ENCODE results near the gene TC2N.
"Not testable (repeated sequence)": the region's sequence is repeated elsewhere in the genome, so short reads cannot be mapped to it uniquely, and the experiment has no call there.

Gene TC2N

DNA sequence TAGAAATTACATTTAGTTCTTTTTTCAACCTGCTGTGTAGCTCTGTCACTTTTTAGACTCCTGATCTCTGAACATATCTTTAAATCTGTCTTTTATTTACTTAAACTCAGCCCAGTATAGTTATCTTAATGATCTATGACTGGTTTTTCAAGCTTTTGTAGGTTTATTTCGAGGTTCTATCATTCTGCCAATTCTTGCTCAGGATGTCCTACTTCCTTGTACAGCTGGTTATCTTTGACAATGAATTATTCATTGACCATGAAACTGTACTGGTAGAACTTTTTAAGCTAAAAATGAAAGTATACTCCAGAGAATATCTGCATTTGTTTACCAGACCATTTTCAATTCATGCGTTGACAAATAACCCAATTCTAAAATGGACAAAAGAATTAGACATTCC is 37.8 kb downstream of the TC2N start:
- H3K9ac ChIP-seq (ENCODE audit: low read depth, low read length): no peak overlapping the region
- H3K9me3 ChIP-seq (ENCODE audit: insufficient read depth, low read depth, low read length): peaks cover 9% of the 10 kb centered on the region
- no peak overlapping the region for H3K27ac ChIP-seq (ENCODE audit: low read depth, low read length)
- no peaks in the 10 kb centered on the region for H3K27me3 ChIP-seq (ENCODE audit: insufficient read depth, low read length)
- peaks cover 33% of the 10 kb centered on the region for H3K4me1 ChIP-seq (ENCODE audit: insufficient read depth, low read length)
- H3K4me3 ChIP-seq (ENCODE audit: low read length): no peak overlapping the region
- WGBS: 82% methylated on average over 2 of the region's 2 CpGs
- H3K36me3 ChIP-seq (ENCODE audit: insufficient read depth, low read length): no peaks in the 10 kb centered on the region

DNA sequence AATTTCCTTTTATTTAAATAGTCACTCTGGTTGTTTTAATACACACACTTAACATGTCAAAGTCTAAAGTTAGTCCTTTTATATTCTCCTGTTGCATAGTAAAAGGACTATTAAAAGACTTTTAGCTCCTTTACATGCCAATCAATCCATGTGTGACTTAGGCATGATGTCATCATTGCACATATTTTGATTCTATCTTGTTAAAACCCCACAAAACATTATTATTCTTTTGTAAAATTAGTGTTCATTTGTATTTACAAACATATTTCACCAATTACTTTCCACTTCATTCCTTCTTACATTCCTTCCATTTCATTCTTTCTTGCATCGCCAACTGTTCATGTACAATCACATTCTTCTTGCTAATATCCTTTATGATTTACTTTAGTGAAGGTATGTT is 39.6 kb downstream of the TC2N start:
- peaks cover 34% of the 10 kb centered on the region for H3K4me1 ChIP-seq (ENCODE audit: insufficient read depth, low read length)
- no peak overlapping the region for H3K27ac ChIP-seq (ENCODE audit: low read depth, low read length)
- no peak overlapping the region for H3K4me3 ChIP-seq (ENCODE audit: low read length)
- no peak overlapping the region for H3K9ac ChIP-seq (ENCODE audit: low read depth, low read length)
- no peaks in the 10 kb centered on the region for H3K27me3 ChIP-seq (ENCODE audit: insufficient read depth, low read length)
- peaks cover 9% of the 10 kb centered on the region for H3K9me3 ChIP-seq (ENCODE audit: insufficient read depth, low read depth, low read length)
- 100% methylated on average over 1 of the region's 1 CpG for WGBS
- H3K36me3 ChIP-seq (ENCODE audit: insufficient read depth, low read length): no peaks in the 10 kb centered on the region

DNA sequence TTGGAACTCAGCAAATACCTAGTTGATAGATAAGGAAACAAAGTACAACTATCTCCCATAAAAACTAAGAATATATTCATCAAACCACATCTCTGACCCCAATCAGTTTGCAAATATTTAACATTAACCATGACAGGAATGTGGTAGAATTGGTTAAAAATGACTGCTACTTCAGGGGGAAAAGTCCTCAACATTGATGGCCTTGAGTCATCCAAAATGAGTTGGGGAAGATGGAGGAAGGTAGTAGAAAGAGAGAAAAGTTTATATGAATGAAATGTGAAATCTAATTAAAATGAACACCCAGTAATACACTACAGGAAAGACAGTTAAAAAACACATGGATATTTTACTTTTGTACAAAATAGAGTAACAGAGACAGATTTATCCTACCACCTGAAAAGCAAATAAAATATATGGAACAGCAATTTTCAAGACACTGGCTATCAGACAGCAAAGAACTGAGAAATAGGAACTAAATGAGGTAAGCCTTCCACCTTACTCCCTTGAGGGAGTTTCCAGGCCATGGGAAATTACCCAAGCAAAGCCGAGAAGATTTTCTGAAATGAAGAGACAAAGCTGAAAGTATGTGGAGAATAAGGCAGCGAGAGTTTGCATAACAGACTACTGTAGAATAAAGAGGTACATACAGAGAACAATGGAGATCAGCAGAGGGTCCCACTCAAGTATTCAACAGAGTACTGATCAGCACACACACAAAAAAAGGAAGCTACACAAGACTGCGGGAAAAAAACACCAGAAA is 49.6 kb downstream of the TC2N start:
- WGBS: 69% methylated on average over 3 of the region's 3 CpGs
- H3K27ac ChIP-seq (ENCODE audit: low read depth, low read length): no peak overlapping the region
- H3K4me3 ChIP-seq (ENCODE audit: low read length): no peak overlapping the region
- H3K4me1 ChIP-seq (ENCODE audit: insufficient read depth, low read length): peaks cover 9% of the 10 kb centered on the region
- H3K9me3 ChIP-seq (ENCODE audit: insufficient read depth, low read depth, low read length): no peaks in the 10 kb centered on the region; the same call in 1 of the 2 replicates
- H3K36me3 ChIP-seq (ENCODE audit: insufficient read depth, low read length): no peaks in the 10 kb centered on the region
- no peaks in the 10 kb centered on the region for H3K27me3 ChIP-seq (ENCODE audit: insufficient read depth, low read length)
- H3K9ac ChIP-seq (ENCODE audit: low read depth, low read length): no peak overlapping the region

DNA sequence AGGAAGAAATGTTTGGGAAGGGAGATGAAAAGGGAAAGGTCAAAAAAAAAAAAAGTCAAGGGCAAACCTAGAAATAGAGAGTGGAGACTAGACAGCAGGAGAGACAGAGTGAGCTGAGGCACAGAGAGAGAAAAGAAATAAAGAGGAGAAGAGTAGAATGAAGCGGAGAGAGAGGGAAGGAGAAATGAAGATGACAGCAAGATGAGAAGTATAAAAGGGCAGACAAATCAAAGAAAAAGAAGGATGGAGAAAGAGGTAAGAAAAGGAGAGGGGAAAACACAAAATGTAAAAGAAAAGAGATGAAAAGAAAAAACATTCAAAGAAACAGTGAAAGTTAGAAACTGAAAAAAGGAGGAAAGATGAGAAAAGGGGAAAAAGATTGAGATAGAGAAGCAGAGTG is 53.0 kb downstream of the TC2N start:
- Histone ChIP-seq H3K27me3 (ENCODE audit: insufficient read depth, low read length) (no peaks in the 10 kb centered on the region), H3K36me3 (ENCODE audit: insufficient read depth, low read length) (peaks cover 19% of the 10 kb centered on the region), H3K9me3 (ENCODE audit: insufficient read depth, low read depth, low read length) (0 out of 2 replicates have a peak, but pooled peaks cover 7% of the 10 kb centered on the region), H3K27ac (ENCODE audit: low read depth, low read length) (no peak overlapping the region), H3K9ac (ENCODE audit: low read depth, low read length) (no peak overlapping the region), H3K4me3 (ENCODE audit: low read length) (no peak overlapping the region), H3K4me1 (ENCODE audit: insufficient read depth, low read length) (peaks cover 9% of the 10 kb centered on the region)
- 95% methylated on average over 1 of the region's 1 CpG for WGBS

DNA sequence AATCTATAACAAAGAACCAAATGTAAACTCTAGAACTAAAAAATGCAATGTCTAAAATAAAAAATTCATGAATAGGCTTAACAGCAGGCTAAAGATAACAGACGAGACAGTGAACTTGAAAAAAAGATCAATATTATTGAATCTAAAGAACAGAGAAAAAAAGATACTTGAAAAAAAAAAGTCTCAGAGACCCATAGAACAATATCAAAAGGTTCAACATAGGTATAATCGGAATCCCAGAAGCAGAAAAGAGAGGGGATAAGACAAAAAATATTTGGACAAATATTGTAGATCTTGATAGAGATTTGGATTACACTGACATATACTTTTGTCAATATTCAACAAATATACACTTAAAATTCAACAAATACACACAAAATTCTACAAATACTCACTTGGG is 56.6 kb downstream of the TC2N start:
- no peaks in the 10 kb centered on the region for H3K4me1 ChIP-seq (ENCODE audit: insufficient read depth, low read length)

DNA sequence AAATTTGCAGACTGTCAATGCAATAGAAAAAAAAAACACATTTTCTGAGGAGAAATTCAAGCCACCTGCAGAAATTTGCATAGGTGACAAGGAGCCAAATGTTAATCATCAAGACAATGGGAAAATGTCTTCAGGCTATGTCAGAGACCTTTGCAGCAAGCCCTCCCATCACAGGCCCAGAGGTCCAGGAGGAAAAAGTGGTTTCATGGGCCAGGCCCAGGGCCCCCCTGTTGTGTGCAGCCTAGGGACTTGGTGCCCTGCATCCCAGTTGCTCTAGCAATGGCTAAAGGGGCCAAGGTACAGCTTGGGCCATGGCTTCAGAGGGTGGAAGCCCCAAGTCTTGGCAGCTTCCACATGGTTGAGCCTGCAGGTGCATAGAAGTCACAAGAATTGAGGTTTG is 60.6 kb downstream of the TC2N start:
- peaks cover 40% of the 10 kb centered on the region for H3K36me3 ChIP-seq (ENCODE audit: insufficient read depth, low read length)
- peaks cover 35% of the 10 kb centered on the region for H3K9me3 ChIP-seq (ENCODE audit: insufficient read depth, low read depth, low read length)

More for the DNA sequence above, 56.6 kb downstream of the TC2N start:
- H3K9ac ChIP-seq (ENCODE audit: low read depth, low read length): no peak overlapping the region
- WGBS: 100% methylated on average over 1 of the region's 2 CpGs
- peaks cover 40% of the 10 kb centered on the region for H3K36me3 ChIP-seq (ENCODE audit: insufficient read depth, low read length)
- H3K27me3 ChIP-seq (ENCODE audit: insufficient read depth, low read length): no peaks in the 10 kb centered on the region
- H3K4me3 ChIP-seq (ENCODE audit: low read length): no peak overlapping the region
- H3K27ac ChIP-seq (ENCODE audit: low read depth, low read length): no peak overlapping the region
- H3K9me3 ChIP-seq (ENCODE audit: insufficient read depth, low read depth, low read length): peaks cover 34% of the 10 kb centered on the region

DNA sequence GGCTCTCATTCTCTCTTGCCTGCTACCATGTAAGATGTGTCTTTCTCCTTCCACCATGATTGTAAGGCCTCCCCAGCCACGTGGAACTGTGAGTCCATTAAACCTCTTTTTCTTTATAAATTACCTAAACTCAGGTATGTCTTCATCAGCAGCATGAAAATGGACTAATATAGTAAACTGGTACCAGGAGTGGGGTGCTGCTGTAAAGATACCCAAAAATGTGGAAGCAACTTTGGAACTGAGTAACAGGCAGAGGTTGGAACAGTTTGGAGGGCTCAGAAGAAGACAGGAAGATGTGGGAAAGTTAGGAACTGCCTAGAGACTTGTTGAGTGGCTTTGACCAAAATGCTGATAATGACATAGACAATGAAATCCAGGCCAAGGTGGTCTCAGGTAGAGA is 61.2 kb downstream of the TC2N start:
- Histone ChIP-seq H3K36me3 (ENCODE audit: insufficient read depth, low read length) (peaks cover 35% of the 10 kb centered on the region), H3K9me3 (ENCODE audit: insufficient read depth, low read depth, low read length) (peaks cover 35% of the 10 kb centered on the region)
- H3K4me3 ChIP-seq (ENCODE audit: low read length); H3K9ac ChIP-seq (ENCODE audit: low read depth, low read length); H3K27ac ChIP-seq (ENCODE audit: low read depth, low read length); H3K4me1 ChIP-seq (ENCODE audit: insufficient read depth, low read length); H3K27me3 ChIP-seq (ENCODE audit: insufficient read depth, low read length): not testable (repeated sequence)
- WGBS: 83% methylated on average over 1 of the region's 1 CpG

More for the DNA sequence above, 60.6 kb downstream of the TC2N start:
- no peak overlapping the region for H3K4me3 ChIP-seq (ENCODE audit: low read length)
- H3K27me3 ChIP-seq (ENCODE audit: insufficient read depth, low read length): no peaks in the 10 kb centered on the region
- no peak overlapping the region for H3K9ac ChIP-seq (ENCODE audit: low read depth, low read length)
- H3K4me1 ChIP-seq (ENCODE audit: insufficient read depth, low read length): no peaks in the 10 kb centered on the region
- H3K27ac ChIP-seq (ENCODE audit: low read depth, low read length): no peak overlapping the region

DNA sequence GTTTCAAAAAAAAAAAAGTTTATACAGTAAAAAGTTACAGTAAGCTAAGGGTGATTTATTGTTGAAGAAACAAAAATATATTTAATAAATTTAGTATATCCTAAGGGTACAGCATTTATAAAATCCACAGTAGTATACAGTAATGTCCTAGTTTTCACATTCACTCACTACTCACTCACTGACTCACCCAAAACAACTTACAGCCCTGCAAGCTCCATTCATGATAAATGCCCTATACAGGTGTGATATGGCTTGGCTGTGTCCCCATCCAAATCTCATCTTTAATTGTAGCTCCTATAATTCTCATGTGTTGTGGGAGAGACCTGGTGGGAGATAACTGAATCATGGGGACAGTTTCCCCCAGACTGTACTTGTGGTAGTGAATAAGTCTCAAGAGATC is 61.7 kb downstream of the TC2N start:
- Histone ChIP-seq H3K4me3 (ENCODE audit: low read length) (no peak overlapping the region), H3K9me3 (ENCODE audit: insufficient read depth, low read depth, low read length) (peaks cover 32% of the 10 kb centered on the region), H3K27me3 (ENCODE audit: insufficient read depth, low read length) (no peaks in the 10 kb centered on the region), H3K27ac (ENCODE audit: low read depth, low read length) (no peak overlapping the region), H3K4me1 (ENCODE audit: insufficient read depth, low read length) (no peaks in the 10 kb centered on the region), H3K36me3 (ENCODE audit: insufficient read depth, low read length) (peaks cover 31% of the 10 kb centered on the region), H3K9ac (ENCODE audit: low read depth, low read length) (no peak overlapping the region)

DNA sequence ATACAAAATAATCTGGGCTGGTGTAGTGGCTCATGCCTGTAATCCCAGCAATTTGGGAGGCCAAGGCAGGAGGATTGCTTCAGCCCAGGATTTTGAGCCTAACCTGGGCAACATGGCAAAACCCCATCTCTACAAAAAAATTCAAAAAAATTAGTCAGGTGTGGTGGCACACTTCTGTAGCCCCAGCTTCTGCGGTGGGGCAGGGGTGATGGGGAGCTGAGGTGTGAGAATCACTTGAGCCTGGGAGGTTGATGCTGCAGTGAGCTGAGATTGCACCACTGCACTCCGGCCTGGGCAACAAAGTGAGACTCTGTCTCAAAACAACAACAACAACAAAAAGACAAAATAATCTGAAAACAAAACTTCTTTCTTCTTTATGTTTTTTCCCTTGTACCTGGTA is 66.0 kb downstream of the TC2N start:
- Histone ChIP-seq H3K27ac (ENCODE audit: low read depth, low read length) (no peak overlapping the region), H3K4me3 (ENCODE audit: low read length) (no peak overlapping the region), H3K9me3 (ENCODE audit: insufficient read depth, low read depth, low read length) (peaks cover 8% of the 10 kb centered on the region), H3K4me1 (ENCODE audit: insufficient read depth, low read length) (no peaks in the 10 kb centered on the region), H3K27me3 (ENCODE audit: insufficient read depth, low read length) (no peaks in the 10 kb centered on the region), H3K36me3 (ENCODE audit: insufficient read depth, low read length) (peaks cover 2% of the 10 kb centered on the region; the same call in 1 of the 2 replicates), H3K9ac (ENCODE audit: low read depth, low read length) (no peak overlapping the region)
- 100% methylated on average over 2 of the region's 2 CpGs for WGBS

DNA sequence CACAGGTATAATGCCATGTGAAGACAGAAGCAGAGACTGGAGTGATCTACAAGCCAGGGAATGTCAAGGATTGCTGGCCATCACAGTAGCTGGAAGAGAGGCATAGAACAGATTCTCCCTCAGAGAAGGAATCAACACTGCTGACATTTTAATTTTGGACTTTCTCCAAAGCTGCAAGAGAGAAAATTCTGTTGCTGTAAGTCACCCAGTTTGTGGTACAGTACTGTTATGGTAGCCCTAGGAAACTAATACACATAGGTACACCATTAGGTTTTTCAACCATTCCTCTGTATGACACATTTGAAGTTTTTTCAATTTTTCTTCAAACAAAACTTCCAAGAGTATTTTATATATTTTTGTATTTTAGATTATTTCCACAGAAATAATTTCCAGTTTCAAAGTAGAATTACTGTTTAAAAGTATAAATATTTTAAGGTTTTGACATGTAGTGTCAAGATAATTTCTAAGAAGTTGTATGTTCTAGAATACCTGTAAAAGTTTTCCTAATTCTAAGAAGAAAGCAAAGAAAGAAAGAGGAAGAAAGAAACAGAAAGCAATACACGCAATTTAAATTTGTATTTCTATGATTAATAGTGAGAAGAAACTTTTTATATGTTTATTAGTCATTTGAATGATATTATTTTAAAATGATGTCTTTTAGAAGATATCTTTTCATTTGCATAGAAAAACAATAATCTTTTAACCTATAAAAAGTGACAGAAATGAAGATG is 70.6 kb downstream of the TC2N start:
- no CpG with 5 or more reads among the region's 1 CpG for WGBS
- H3K9ac ChIP-seq (ENCODE audit: low read depth, low read length): no peak overlapping the region
- H3K27me3 ChIP-seq (ENCODE audit: insufficient read depth, low read length): no peaks in the 10 kb centered on the region
- no peak overlapping the region for H3K27ac ChIP-seq (ENCODE audit: low read depth, low read length)
- no peaks in the 10 kb centered on the region for H3K9me3 ChIP-seq (ENCODE audit: insufficient read depth, low read depth, low read length)
- H3K36me3 ChIP-seq (ENCODE audit: insufficient read depth, low read length): 0 out of 2 replicates have a peak, but pooled peaks cover 2% of the 10 kb centered on the region
- H3K4me1 ChIP-seq (ENCODE audit: insufficient read depth, low read length): no peaks in the 10 kb centered on the region
- no peak overlapping the region for H3K4me3 ChIP-seq (ENCODE audit: low read length)

DNA sequence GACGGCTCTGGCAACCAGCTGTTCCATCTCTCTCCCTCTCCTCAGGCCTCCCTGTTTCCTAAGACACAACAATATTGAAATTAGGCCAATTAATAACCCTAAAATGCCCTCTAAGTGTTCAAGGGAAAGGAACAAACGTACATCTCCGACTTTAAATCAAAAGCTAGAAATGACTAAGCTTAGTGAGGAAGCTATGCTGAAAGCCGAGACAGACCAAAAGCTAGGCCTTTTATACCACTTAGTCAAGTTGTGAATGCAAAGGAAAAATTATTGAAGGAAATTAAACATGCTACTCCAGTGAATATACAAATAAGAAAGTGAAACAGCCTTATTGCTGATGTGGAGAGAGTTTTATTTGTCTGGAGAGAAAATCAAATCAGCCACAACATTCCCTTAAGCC is 73.6 kb downstream of the TC2N start:
- Histone ChIP-seq H3K4me3 (ENCODE audit: low read length) (no peak overlapping the region), H3K27me3 (ENCODE audit: insufficient read depth, low read length) (no peaks in the 10 kb centered on the region), H3K9ac (ENCODE audit: low read depth, low read length) (no peak overlapping the region), H3K4me1 (ENCODE audit: insufficient read depth, low read length) (no peaks in the 10 kb centered on the region), H3K36me3 (ENCODE audit: insufficient read depth, low read length) (0 out of 2 replicates have a peak, but pooled peaks cover 2% of the 10 kb centered on the region), H3K27ac (ENCODE audit: low read depth, low read length) (no peak overlapping the region), H3K9me3 (ENCODE audit: insufficient read depth, low read depth, low read length) (no peaks in the 10 kb centered on the region)
- WGBS: 96% methylated on average over 4 of the region's 4 CpGs
